Measurements from ENCODE around the gene LDB3.

DNA sequence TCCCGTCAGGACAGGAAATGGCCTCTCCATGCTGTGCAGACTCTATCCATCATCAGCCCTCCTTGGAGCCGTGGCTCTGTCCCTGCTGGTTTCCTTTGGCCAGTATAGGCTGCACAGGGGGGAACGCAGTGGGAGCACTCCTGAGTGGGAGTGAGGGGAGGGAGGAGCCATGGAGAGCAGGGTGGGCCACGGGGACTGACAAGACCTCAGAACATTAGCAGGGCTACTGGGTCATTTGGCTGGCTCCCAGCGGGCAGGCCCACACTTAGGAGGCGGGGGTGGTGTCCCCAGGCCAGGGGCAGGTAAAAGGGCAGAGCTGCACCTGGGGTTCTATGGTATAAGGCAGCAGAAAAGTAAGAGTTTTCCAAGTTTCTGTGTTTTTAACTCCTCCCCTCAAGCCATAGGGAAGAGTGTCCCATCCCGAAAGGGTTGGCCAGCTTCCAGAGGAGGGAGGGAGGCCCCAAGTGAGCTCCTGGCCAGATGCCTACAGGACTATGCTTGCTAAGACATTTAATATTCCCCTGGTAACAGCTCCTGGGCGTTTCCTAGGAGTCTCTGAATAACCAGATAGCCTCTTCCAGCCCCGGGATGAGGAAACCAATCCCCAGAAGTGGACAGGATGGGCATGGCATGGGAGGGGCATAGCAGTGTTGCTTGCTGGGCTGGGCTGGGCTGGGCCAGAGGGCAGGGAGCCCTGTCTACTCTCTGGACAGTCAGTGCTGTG, 19.4 kb upstream of the LDB3 start:
- TF ChIP-seq CTCF (tag by site-specific recombination; IDR thresholded peaks at IDR 0.05) (no peak), YY1 (tag by site-specific recombination; IDR thresholded peaks at IDR 0.05) (no peak), ZNF830 (tag by site-specific recombination; IDR thresholded peaks at IDR 0.05; ENCODE audit: low read depth) (no peak)
- TF ChIP-seq, protein P1, sequence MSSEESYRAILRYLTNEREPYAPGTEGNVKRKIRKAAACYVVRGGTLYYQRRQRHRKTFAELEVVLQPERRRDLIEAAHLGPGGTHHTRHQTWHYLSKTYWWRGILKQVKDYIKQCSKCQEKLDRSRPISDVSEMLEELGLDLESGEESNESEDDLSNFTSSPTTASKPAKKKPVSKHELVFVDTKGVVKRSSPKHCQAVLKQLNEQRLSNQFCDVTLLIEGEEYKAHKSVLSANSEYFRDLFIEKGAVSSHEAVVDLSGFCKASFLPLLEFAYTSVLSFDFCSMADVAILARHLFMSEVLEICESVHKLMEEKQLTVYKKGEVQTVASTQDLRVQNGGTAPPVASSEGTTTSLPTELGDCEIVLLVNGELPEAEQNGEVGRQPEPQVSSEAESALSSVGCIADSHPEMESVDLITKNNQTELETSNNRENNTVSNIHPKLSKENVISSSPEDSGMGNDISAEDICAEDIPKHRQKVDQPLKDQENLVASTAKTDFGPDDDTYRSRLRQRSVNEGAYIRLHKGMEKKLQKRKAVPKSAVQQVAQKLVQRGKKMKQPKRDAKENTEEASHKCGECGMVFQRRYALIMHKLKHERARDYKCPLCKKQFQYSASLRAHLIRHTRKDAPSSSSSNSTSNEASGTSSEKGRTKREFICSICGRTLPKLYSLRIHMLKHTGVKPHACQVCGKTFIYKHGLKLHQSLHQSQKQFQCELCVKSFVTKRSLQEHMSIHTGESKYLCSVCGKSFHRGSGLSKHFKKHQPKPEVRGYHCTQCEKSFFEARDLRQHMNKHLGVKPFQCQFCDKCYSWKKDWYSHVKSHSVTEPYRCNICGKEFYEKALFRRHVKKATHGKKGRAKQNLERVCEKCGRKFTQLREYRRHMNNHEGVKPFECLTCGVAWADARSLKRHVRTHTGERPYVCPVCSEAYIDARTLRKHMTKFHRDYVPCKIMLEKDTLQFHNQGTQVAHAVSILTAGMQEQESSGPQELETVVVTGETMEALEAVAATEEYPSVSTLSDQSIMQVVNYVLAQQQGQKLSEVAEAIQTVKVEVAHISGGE (tag by site-specific recombination; conservative IDR thresholded peaks at IDR 0.05; ENCODE audit: low read depth), result no peak
